ENCODE measurements around the gene CCDC191. TPM values are rescaled to one million over a fixed set of nuclear protein-coding genes. Genes with fewer than 3 reads are reported as not detected.

CCDC191 gene
- total RNA-seq, 1 donor from 2014 or later, result 3.9 TPM

GRCh38 chr3:114052216-114052615 lies 4.1 kb downstream of the CCDC191 start:
- no peak for DNase-seq

GRCh38 chr3:114043205-114043604 lies 13.1 kb downstream of the CCDC191 start:
- no peak for DNase-seq

GRCh38 chr3:114035896-114036295 lies 20.4 kb downstream of the CCDC191 start:
- no peak for DNase-seq

GRCh38 chr3:114034787-114035545 lies 21.4 kb downstream of the CCDC191 start:
- no peak for DNase-seq

- no peak for DNase-seq
Observed at GRCh38 chr3:114034211-114034610, 22.1 kb downstream of the CCDC191 start.

- DNase-seq, result no peak
Observed at GRCh38 chr3:114033721-114034120, 22.6 kb downstream of the CCDC191 start.

GRCh38 chr3:114026331-114026730 lies 30.0 kb downstream of the CCDC191 start:
- no peak for DNase-seq

- no peak for DNase-seq
Observed at GRCh38 chr3:114025451-114025850, 30.9 kb downstream of the CCDC191 start.

GRCh38 chr3:114022145-114022802 lies 34.1 kb downstream of the CCDC191 start:
- DNase-seq, result no peak

GRCh38 chr3:114020907-114021306 lies 35.4 kb downstream of the CCDC191 start:
- DNase-seq, result no peak

- no peak for DNase-seq
Observed at GRCh38 chr3:114019486-114019885, 36.8 kb downstream of the CCDC191 start.

GRCh38 chr3:114014211-114014610 lies 42.1 kb downstream of the CCDC191 start:
- DNase-seq, result no peak

GRCh38 chr3:114011059-114011797 lies 45.1 kb downstream of the CCDC191 start:
- DNase-seq, result no peak

GRCh38 chr3:114005481-114005880 lies 50.8 kb downstream of the CCDC191 start:
- DNase-seq, result no peak

GRCh38 chr3:113985541-113985940 lies 70.8 kb downstream of the CCDC191 start:
- no peak for DNase-seq

GRCh38 chr3:113983544-113983943 lies 72.8 kb downstream of the CCDC191 start:
- no peak for DNase-seq

- DNase-seq, result no peak
Observed at GRCh38 chr3:113981803-113982202, 74.5 kb downstream of the CCDC191 start.

GRCh38 chr3:113979916-113980315 lies 76.4 kb downstream of the CCDC191 start:
- DNase-seq, result no peak

- DNase-seq, result no peak
Observed at GRCh38 chr3:113977822-113978221, 78.5 kb downstream of the CCDC191 start.

- DNase-seq, result no peak
Observed at GRCh38 chr3:113968986-113969385, 87.3 kb downstream of the CCDC191 start.

GRCh38 chr3:113966172-113966571 lies 90.2 kb downstream of the CCDC191 start:
- no peak for DNase-seq

GRCh38 chr3:113963879-113964278 lies 92.4 kb downstream of the CCDC191 start:
- no peak for DNase-seq

- DNase-seq, result no peak
Observed at GRCh38 chr3:113954091-113954685, 102.1 kb downstream of the CCDC191 start.
